Thyroid gland (tissue), 4 donors: Measurements from ENCODE around the gene MORN1.

Experiments
- POLR2A ChIP-seq, 2 donors: fragments of 450-650 bp; IDR thresholded peaks; one replicate each; pipeline ENCODE4 v1.6.1; 2017; ENCODE audit warnings: antibody characterized with exemption in 2 of 2, mild to moderate bottlenecking in 2 of 2, moderate library complexity in 1 of 2
- TF ChIP-seq, protein P1 (sequence below), 6 experiments: fragments of 200-600 bp in 3 of 6; fragments of 450-650 bp in 3 of 6; sonication (generic) in 3 of 6; IDR thresholded peaks; one replicate each; pipeline ENCODE4 v1.5.1; 2016 to 2019; ENCODE audit warnings: antibody characterized with exemption in 6 of 6, mild to moderate bottlenecking in 2 of 6, inconsistent platforms in 1 of 6, moderate library complexity in 1 of 6

DNA sequence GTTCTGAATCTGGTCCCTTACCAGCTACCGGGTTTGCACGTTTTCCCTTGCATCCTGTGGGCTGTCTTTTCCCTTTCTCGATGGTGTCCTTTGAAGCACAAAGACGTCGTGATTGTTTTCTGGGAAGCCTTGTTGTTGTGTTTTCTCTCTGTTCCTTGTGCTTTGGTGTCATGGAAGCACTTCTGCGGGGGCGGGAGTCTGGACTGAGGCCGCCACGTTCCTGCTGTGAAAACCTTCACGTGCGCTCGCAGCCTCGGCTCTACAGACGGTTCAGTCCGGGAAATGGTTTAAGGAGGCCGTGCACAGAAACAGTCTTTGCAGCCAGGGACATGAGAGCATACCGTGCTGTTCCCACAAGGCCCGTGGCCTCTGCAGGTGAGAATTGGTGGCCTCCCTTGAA lies 94.7 kb downstream of the MORN1 start:
- TF ChIP-seq, protein P1, sequence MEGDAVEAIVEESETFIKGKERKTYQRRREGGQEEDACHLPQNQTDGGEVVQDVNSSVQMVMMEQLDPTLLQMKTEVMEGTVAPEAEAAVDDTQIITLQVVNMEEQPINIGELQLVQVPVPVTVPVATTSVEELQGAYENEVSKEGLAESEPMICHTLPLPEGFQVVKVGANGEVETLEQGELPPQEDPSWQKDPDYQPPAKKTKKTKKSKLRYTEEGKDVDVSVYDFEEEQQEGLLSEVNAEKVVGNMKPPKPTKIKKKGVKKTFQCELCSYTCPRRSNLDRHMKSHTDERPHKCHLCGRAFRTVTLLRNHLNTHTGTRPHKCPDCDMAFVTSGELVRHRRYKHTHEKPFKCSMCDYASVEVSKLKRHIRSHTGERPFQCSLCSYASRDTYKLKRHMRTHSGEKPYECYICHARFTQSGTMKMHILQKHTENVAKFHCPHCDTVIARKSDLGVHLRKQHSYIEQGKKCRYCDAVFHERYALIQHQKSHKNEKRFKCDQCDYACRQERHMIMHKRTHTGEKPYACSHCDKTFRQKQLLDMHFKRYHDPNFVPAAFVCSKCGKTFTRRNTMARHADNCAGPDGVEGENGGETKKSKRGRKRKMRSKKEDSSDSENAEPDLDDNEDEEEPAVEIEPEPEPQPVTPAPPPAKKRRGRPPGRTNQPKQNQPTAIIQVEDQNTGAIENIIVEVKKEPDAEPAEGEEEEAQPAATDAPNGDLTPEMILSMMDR (IDR thresholded peaks at IDR 0.05) = no peak
- TF ChIP-seq POLR2A (IDR thresholded peaks at IDR 0.05) = no peak
